Left kidney (tissue), 2 donors: ENCODE results near the gene CHM. TPM values are rescaled to one million over a fixed set of nuclear protein-coding genes. Genes with fewer than 3 reads are reported as not detected.
"Not testable (repeated sequence)": the region's sequence is repeated elsewhere in the genome, so short reads cannot be mapped to it uniquely, and the experiment has no call there.

ENCODE experiments used
- DNase-seq: peaks from one replicate; pipeline ENCODE4 v3.0.0-alpha.2; 2013
- polyA plus RNA-seq: library from polyadenylated mRNA; unstranded; fragments of 120-200 nt; gene quantifications from one replicate; pipeline ENCODE4 v1.2.1, GENCODE V29; 2013; ENCODE audit not compliant: insufficient read length

Gene CHM
- polyA plus RNA-seq, 1 donor: 34.7 TPM

- DNase-seq: no peak
Observed at GRCh38 chrX:86002076-86002896, 45.1 kb downstream of the CHM start.

- no peak for DNase-seq
Observed at GRCh38 chrX:85998954-85999353, 48.4 kb downstream of the CHM start.

GRCh38 chrX:85996555-85996954 is 50.8 kb downstream of the CHM start:
- no peak for DNase-seq

- DNase-seq: no peak
Observed at GRCh38 chrX:85995641-85996040, 51.7 kb downstream of the CHM start.

- no peak for DNase-seq
Observed at GRCh38 chrX:85994797-85995196, 52.6 kb downstream of the CHM start.

- DNase-seq: no peak
Observed at GRCh38 chrX:85994228-85994627, 53.1 kb downstream of the CHM start.

- no peak for DNase-seq
Observed at GRCh38 chrX:85993539-85994197, 53.7 kb downstream of the CHM start.

- DNase-seq: no peak
Observed at GRCh38 chrX:85992811-85993229, 54.5 kb downstream of the CHM start.

GRCh38 chrX:85988353-85988752 is 59.0 kb downstream of the CHM start:
- no peak for DNase-seq

GRCh38 chrX:85980286-85980685 is 67.1 kb downstream of the CHM start:
- DNase-seq: no peak

- DNase-seq: no peak
Observed at GRCh38 chrX:85977218-85977617, 70.1 kb downstream of the CHM start.

- not testable (repeated sequence) for DNase-seq
Observed at GRCh38 chrX:85972351-85972750, 75.0 kb downstream of the CHM start.

- no peak for DNase-seq
Observed at GRCh38 chrX:85964744-85965143, 82.6 kb downstream of the CHM start.

GRCh38 chrX:85963736-85964135 is 83.6 kb downstream of the CHM start:
- DNase-seq: no peak

GRCh38 chrX:85955510-85955909 is 91.8 kb downstream of the CHM start:
- DNase-seq: no peak

GRCh38 chrX:85944751-85945150 is 102.6 kb downstream of the CHM start:
- DNase-seq: not testable (repeated sequence)

GRCh38 chrX:85941275-85941674 is 106.1 kb downstream of the CHM start:
- DNase-seq: no peak

- DNase-seq: not testable (repeated sequence)
Observed at GRCh38 chrX:85939942-85940341, 107.4 kb downstream of the CHM start.

- not testable (repeated sequence) for DNase-seq
Observed at GRCh38 chrX:85934399-85934798, 113.0 kb downstream of the CHM start.

GRCh38 chrX:85930099-85930498 is 117.3 kb downstream of the CHM start:
- DNase-seq: no peak

GRCh38 chrX:85928606-85929005 is 118.8 kb downstream of the CHM start:
- DNase-seq: no peak

- no peak for DNase-seq
Observed at GRCh38 chrX:85927740-85928139, 119.6 kb downstream of the CHM start.

- DNase-seq: no peak
Observed at GRCh38 chrX:85922821-85923220, 124.5 kb downstream of the CHM start.
